Mammary epithelial cell (primary cell): ENCODE data around the gene SLC25A27.

ENCODE experiments used
- CTCF ChIP-seq, 2 donors: IDR thresholded peaks in 1 of 2; conservative IDR thresholded peaks in 1 of 2; 2 replicates each; pipeline ENCODE4 v1.5.1; 2011 to 2012; ENCODE audit warnings: inconsistent platforms in 2 of 2, low read length in 2 of 2, mild to moderate bottlenecking in 2 of 2, control low read depth in 1 of 2, low read depth in 1 of 2; ENCODE audit not compliant: insufficient read depth in 1 of 2; ENCODE audit errors: extremely low read depth in 1 of 2
- EZH2 ChIP-seq: IDR thresholded peaks from 2 replicates; pipeline ENCODE4 v1.6.1; 2012; ENCODE audit warnings: low read length, inconsistent platforms, borderline replicate concordance

- no peak for TF ChIP-seq CTCF (conservative IDR thresholded peaks at IDR 0.05 in 1 of 2, IDR thresholded peaks at IDR 0.05 in 1 of 2; ENCODE audit: extremely low read depth in 1 of 2, insufficient read depth in 1 of 2, low read depth in 1 of 2, low read length in 2 of 2)
- TF ChIP-seq EZH2, result no peak
Observed at GRCh38 chr6:46687619-46688097, 34.9 kb downstream of the SLC25A27 start, which contains the start of gene TDRD6.
